Lung (tissue), 12 donors: ENCODE data around the gene ZBTB46. TPM values are rescaled to one million over a fixed set of nuclear protein-coding genes. Genes with fewer than 3 reads are reported as not detected.

Experiments used
- ATAC-seq: fragments of 200-7000 bp; cut with Tn5 transposase; one replicate; pipeline ENCODE4 v1.9.1; 2020; ENCODE audit warnings: moderate number of reproducible peaks; ENCODE audit not compliant: insufficient read depth, low FRiP score
- DNase-seq, 3 donors: peaks; one replicate each; pipeline ENCODE4 v3.0.0-alpha.2; 2013 to 2017
- H3K27ac ChIP-seq, 2 donors: one replicate each; pipeline ENCODE4 v1.5.1; 2013; ENCODE audit warnings: mild to moderate bottlenecking in 2 of 2, moderate library complexity in 2 of 2, control low read depth in 1 of 2, inconsistent platforms in 1 of 2, low read depth in 1 of 2, low read length in 1 of 2
- H3K27me3 ChIP-seq, 3 donors: one replicate each; pipeline ENCODE4 v1.5.1; 2013; ENCODE audit warnings: low read length in 2 of 3; ENCODE audit not compliant: control insufficient read depth in 3 of 3, insufficient read depth in 3 of 3
- H3K36me3 ChIP-seq, 4 donors: one replicate each; pipeline ENCODE4 v1.5.1; 2013; ENCODE audit warnings: low read length in 4 of 4, mild to moderate bottlenecking in 1 of 4, moderate library complexity in 1 of 4; ENCODE audit not compliant: control insufficient read depth in 4 of 4, insufficient read depth in 4 of 4
- H3K4me1 ChIP-seq, 5 donors: one replicate each; pipeline ENCODE4 v1.5.1; 2013; ENCODE audit warnings: low read length in 5 of 5, mild to moderate bottlenecking in 2 of 5, moderate library complexity in 1 of 5; ENCODE audit not compliant: control insufficient read depth in 5 of 5, insufficient read depth in 5 of 5
- H3K4me3 ChIP-seq: one replicate; pipeline ENCODE4 v1.5.1; 2013; ENCODE audit warnings: mild to moderate bottlenecking, control low read depth, moderate library complexity
- H3K9ac ChIP-seq, 2 donors: one replicate each; pipeline ENCODE4 v1.5.1; 2013; ENCODE audit warnings: low read length in 2 of 2, control low read depth in 1 of 2; ENCODE audit not compliant: insufficient read depth in 1 of 2
- H3K9me3 ChIP-seq, 4 donors: one replicate each; pipeline ENCODE4 v1.5.1; 2013; ENCODE audit warnings: low read length in 3 of 4, mild to moderate bottlenecking in 1 of 4, moderate library complexity in 1 of 4; ENCODE audit not compliant: control insufficient read depth in 4 of 4, insufficient read depth in 3 of 4
- WGBS, 2 donors: extraction: QIAGEN DNeasy Blood & Tissue Kit; methylation state at CpG; one replicate each; pipeline ENCODE4 v1.1.7; 2013; 5-methylcytosine and 5-hydroxymethylcytosine counted together
- polyA plus RNA-seq, 2 donors: library from polyadenylated mRNA; stranded (reverse); fragments of 200-250 nt; gene quantifications; one replicate each; pipeline ENCODE4 v1.2.1, GENCODE V29; 2013
- total RNA-seq, 2 donors: library from RNA; depleted of rRNA in 1 of 2; stranded (reverse); fragments of >200 nt in 1 of 2; gene quantifications; one replicate each; pipeline ENCODE4 v1.2.1, GENCODE V29; 2014 to 2021
- TF ChIP-seq, protein P1 (sequence below): IDR thresholded peaks from 2 replicates; pipeline ENCODE4 v1.5.1; 2012; ENCODE audit warnings: mild to moderate bottlenecking; ENCODE audit errors: control extremely low read depth, extremely low read depth
- donor health status: control.
- donor health status: control.
- donor health status: Bipolar disorder and iron deficiency.
- donor health status: healthy.
- donor health status: DM: yes; HTN: yes; CAD: no.

The ZBTB46 gene
- total and polyA plus RNA-seq, 4 donors: 3.4 to 15.3 (median 7.6) TPM

DNA sequence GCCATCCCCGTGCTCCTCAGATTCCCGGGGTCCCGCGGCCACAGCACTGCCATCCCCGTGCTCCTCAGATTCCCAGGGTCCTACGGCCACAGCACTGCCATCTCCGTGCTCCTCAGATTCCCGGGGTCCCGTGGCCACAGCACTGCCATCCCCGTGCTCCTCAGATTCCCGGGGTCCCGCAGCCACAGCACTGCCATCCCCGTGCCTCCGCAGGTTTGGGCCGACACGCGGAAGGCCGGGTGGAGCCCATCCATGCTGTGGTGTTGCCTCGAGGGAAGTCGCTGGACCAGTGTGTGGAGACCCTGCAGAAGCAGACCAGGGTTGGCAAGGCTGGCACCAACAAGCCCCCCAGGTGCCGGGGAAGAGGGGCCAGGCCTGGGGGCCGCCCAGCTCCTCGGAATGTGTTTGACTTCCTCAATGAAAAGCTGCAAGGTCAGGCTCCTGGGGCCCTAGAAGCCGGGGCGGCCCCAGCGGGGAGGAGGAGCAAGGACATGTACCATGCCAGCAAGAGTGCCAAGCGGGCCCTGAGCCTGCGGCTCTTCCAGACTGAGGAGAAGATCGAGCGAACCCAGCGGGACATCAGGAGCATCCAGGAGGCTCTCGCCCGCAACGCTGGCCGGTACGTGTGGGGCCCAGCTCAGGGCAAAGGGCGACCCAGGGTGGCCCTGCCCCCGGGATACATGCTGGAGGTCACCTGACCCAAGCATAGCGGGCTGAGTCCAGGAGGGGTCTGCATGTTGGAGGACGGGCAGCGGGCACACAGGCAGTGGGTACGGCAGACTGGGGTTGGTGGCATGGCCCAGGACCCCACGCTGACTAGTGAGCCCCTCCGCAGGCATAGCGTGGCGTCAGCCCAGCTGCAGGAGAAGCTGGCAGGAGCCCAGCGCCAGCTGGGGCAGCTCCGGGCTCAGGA is 95.9 kb downstream of the ZBTB46 start:
- no peak for ATAC-seq
- WGBS, 2 donors: 88 to 93% methylated on average over 47 to 48 of the region's 48 CpGs

DNA sequence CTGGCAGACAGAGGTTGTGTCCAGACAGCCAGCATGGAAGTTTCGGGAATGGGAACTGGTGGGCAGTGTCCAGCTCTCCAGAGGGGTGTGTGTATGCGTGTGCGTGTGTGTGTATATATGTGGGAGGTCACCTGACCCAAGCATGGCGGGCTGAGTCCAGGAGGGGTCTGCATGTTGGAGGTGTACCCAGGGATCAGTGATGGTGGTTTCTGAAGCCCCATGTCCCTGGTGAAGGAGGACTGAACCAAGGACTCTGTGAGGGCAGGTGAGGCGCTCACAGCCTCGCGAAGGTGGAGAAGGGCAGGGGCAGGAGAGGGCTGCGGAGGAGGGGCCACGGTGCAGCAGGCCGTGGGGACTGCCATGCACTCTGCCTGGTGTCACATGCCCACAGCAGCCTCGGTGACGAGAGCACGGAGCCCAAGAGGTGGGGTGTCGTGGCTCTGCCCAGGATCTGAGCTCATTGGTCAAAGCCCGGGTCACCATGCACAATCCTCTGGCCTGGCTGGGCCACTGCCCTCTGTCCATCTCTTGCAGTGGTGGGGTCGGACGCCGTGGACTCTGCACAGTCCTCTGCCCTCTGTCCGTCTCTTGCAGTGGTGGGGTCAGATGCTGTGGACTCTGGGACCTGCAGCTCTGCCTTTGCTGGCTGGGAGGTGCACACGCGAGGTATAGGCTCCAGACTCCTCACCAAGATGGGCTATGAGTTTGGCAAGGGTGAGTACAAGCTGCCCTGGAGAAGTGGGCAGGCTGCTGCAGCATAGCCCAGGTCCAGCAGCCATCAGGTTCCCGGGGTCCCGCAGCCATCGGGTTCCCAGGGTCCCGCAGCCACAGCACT is 96.7 kb downstream of the ZBTB46 start:
- TF ChIP-seq, protein P1, sequence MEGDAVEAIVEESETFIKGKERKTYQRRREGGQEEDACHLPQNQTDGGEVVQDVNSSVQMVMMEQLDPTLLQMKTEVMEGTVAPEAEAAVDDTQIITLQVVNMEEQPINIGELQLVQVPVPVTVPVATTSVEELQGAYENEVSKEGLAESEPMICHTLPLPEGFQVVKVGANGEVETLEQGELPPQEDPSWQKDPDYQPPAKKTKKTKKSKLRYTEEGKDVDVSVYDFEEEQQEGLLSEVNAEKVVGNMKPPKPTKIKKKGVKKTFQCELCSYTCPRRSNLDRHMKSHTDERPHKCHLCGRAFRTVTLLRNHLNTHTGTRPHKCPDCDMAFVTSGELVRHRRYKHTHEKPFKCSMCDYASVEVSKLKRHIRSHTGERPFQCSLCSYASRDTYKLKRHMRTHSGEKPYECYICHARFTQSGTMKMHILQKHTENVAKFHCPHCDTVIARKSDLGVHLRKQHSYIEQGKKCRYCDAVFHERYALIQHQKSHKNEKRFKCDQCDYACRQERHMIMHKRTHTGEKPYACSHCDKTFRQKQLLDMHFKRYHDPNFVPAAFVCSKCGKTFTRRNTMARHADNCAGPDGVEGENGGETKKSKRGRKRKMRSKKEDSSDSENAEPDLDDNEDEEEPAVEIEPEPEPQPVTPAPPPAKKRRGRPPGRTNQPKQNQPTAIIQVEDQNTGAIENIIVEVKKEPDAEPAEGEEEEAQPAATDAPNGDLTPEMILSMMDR: no peak
- no peak for DNase-seq
- no peaks in the 10 kb centered on the region for H3K27me3 ChIP-seq
- H3K4me1 ChIP-seq: peaks cover 0 to 13% (median 2%) of the 10 kb centered on the region in 5 donors
- H3K36me3 ChIP-seq: peaks cover 0 to 40% (median 7%) of the 10 kb centered on the region in 4 donors
- no peaks in the 10 kb centered on the region for H3K9me3 ChIP-seq
- no peak overlapping the region for H3K27ac ChIP-seq
- no peak for ATAC-seq
- no peak overlapping the region for H3K4me3 ChIP-seq
- no peak overlapping the region for H3K9ac ChIP-seq
- 91 to 92% methylated on average over 25 of the region's 25 CpGs for WGBS, 2 donors

More for the DNA sequence above, 95.9 kb downstream of the ZBTB46 start:
- peaks cover 0 to 37% (median 7%) of the 10 kb centered on the region in 4 donors for H3K36me3 ChIP-seq
- no peaks in the 10 kb centered on the region for H3K27me3 ChIP-seq
- no peaks in the 10 kb centered on the region for H3K9me3 ChIP-seq
- H3K9ac ChIP-seq: no peak overlapping the region
- H3K4me3 ChIP-seq: no peak overlapping the region
- DNase-seq: no peak
- H3K27ac ChIP-seq: no peak overlapping the region
- TF ChIP-seq, protein P1: no peak
- H3K4me1 ChIP-seq: peaks cover 0 to 13% (median 2%) of the 10 kb centered on the region in 5 donors

DNA sequence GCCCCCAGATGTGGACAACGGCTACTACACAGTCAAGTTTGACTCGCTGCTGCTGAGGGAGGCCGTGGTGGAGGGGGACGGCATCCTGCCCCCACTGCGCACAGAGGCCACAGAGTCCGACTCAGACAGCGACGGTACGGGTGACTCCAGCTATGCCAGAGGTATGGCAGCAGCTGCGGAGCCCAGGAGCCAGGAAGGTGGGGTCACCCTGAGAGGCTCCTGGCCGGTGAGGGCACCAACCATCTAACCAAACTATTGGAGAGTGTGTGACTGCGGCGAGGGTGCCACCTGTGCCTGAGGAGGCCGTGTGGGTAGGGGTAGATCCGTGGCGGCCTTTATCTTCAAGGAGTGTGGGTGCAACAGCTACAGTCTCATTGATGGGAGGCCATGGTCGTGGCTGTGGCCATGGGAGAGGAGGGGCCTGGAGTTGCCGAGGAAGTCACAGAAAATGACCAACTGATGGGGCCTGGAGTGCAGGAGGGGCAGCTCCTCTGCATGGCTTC is 97.4 kb downstream of the ZBTB46 start:
- Histone ChIP-seq H3K9ac (no peak overlapping the region), H3K27me3 (no peaks in the 10 kb centered on the region), H3K4me3 (no peak overlapping the region), H3K36me3 (peaks cover 0 to 40% (median 7%) of the 10 kb centered on the region in 4 donors), H3K4me1 (peaks cover 0 to 7% (median 2%) of the 10 kb centered on the region in 5 donors), H3K9me3 (no peaks in the 10 kb centered on the region), H3K27ac (no peak overlapping the region)
- DNase-seq (no peak), ATAC-seq (no peak)
- TF ChIP-seq, protein P1: no peak
- WGBS, 2 donors: 93 to 97% methylated on average over 18 of the region's 18 CpGs
